Forelimb muscle (tissue), 1 donor: ENCODE results near the gene TMEM141. TPM values are rescaled to one million over a fixed set of nuclear protein-coding genes. Genes with fewer than 3 reads are reported as not detected.

Source experiments
- DNase-seq: peaks from one replicate; pipeline ENCODE4 v3.0.0-alpha.2; 2013; ENCODE audit warnings: low read depth
- polyA plus RNA-seq: library from polyadenylated mRNA; unstranded; fragments of 120-200 nt; gene quantifications from one replicate; pipeline ENCODE4 v1.2.1, GENCODE V29; 2013; ENCODE audit not compliant: insufficient read length

Gene TMEM141
- polyA plus RNA-seq, 1 donor = 34.8 TPM

GRCh38 chr9:136814725-136815421, 23.7 kb downstream of the TMEM141 start:
- no peak for DNase-seq

GRCh38 chr9:136815422-136815782, 24.3 kb downstream of the TMEM141 start:
- DNase-seq = no peak

- no peak for DNase-seq
Measured at GRCh38 chr9:136820971-136821825, 30.1 kb downstream of the TMEM141 start.

GRCh38 chr9:136821826-136822544, 30.8 kb downstream of the TMEM141 start:
- DNase-seq = no peak

GRCh38 chr9:136823136-136824046, 32.2 kb downstream of the TMEM141 start:
- DNase-seq = no peak

GRCh38 chr9:136824496-136825225, 33.5 kb downstream of the TMEM141 start:
- no peak for DNase-seq

GRCh38 chr9:136825295-136826187, 34.4 kb downstream of the TMEM141 start:
- no peak for DNase-seq

- DNase-seq = no peak
Measured at GRCh38 chr9:136826188-136826541, 35.0 kb downstream of the TMEM141 start.

GRCh38 chr9:136826703-136827582, 35.8 kb downstream of the TMEM141 start:
- DNase-seq = no peak

GRCh38 chr9:136827794-136828473, 36.8 kb downstream of the TMEM141 start:
- DNase-seq = no peak

GRCh38 chr9:136828474-136829140, 37.5 kb downstream of the TMEM141 start:
- DNase-seq = no peak

GRCh38 chr9:136829412-136829811, 38.3 kb downstream of the TMEM141 start:
- no peak for DNase-seq

GRCh38 chr9:136829981-136830885, 39.1 kb downstream of the TMEM141 start:
- no peak for DNase-seq

GRCh38 chr9:136831002-136831719, 40.0 kb downstream of the TMEM141 start:
- DNase-seq = no peak

- no peak for DNase-seq
Measured at GRCh38 chr9:136831720-136832104, 40.6 kb downstream of the TMEM141 start.

- DNase-seq = no peak
Measured at GRCh38 chr9:136832581-136832980, 41.4 kb downstream of the TMEM141 start.
